Endothelial cell of umbilical vein (primary cell): ENCODE data around the gene PSMD3. TPM values are rescaled to one million over a fixed set of nuclear protein-coding genes. Genes with fewer than 3 reads are reported as not detected.

Experiments
- BruUV-seq: library from RNA; stranded (reverse); fragments of 400-500 nt; replicated peaks from 2 replicates; lab custom pipeline; 2021; lab: Mats Ljungman, UMichigan
- CTCF ChIA-PET: fragments of 300-600, 350-600 bp; sonication (Branson Sonifier 250); formaldehyde crosslinking; loops from one replicate; lab custom pipeline; 2021; ENCODE audit warnings: antibody characterized with exemption, inconsistent platforms; lab: Charles Lee
- POLR2A ChIA-PET: fragments of 300-600, 350-600 bp; sonication (Branson Sonifier 250); formaldehyde crosslinking; loops from one replicate; lab custom pipeline; 2021; ENCODE audit warnings: antibody characterized with exemption, inconsistent platforms; lab: Charles Lee
- DNase-seq: peaks from one replicate; pipeline ENCODE4 v3.0.0-alpha.2; 2011; ENCODE audit warnings: low read depth, low spot score
- FAIRE-seq: peaks from 2 replicates; lab custom pipeline; 2011; peaks lifted over from hg19 to GRCh38; lab: Jason Lieb, UNC
- H2AFZ ChIP-seq: 2 replicates; pipeline ENCODE4 v1.6.0; 2012; ENCODE audit warnings: low read depth, low read length, control low read depth, inconsistent platforms
- H3K27ac ChIP-seq: 2 replicates; pipeline ENCODE4 v1.5.1; 2011; ENCODE audit warnings: low read depth, mild to moderate bottlenecking, control low read depth, low read length, moderate library complexity; ENCODE audit not compliant: insufficient read depth
- H3K27me3 ChIP-seq, 2 experiments: 2 replicates each; pipeline versions ENCODE4 v1.6.0 to v1.6.1; 2011; ENCODE audit warnings: low read length in 2 of 2, mixed read lengths in 1 of 2; ENCODE audit not compliant: control insufficient read depth in 2 of 2, insufficient read depth in 2 of 2
- H3K36me3 ChIP-seq, 2 experiments: 2 replicates in 1 of 2; 3 replicates in 1 of 2; pipeline ENCODE4 v1.5.1; 2011; ENCODE audit warnings: low read length in 2 of 2, mild to moderate bottlenecking in 1 of 2, moderate library complexity in 1 of 2; ENCODE audit not compliant: control insufficient read depth in 2 of 2, insufficient read depth in 2 of 2; ENCODE audit errors: extremely low read depth in 1 of 2
- H3K4me1 ChIP-seq: 3 replicates; pipeline ENCODE4 v1.5.1; 2011; ENCODE audit warnings: mild to moderate bottlenecking, low read length; ENCODE audit not compliant: control insufficient read depth, insufficient read depth; ENCODE audit errors: extremely low read depth
- H3K4me2 ChIP-seq: 2 replicates; pipeline ENCODE4 v1.6.1; 2011; ENCODE audit warnings: low read length, control low read depth, mixed read lengths; ENCODE audit not compliant: insufficient read depth
- H3K4me3 ChIP-seq, 3 experiments: fragments of 200-600 bp in 1 of 3; sonication (generic), shearing (Covaris generic) in 1 of 3; replicated peaks in 1 of 3; 2 replicates each; pipeline ENCODE4 v1.5.1; 2011 to 2016; ENCODE audit warnings: control low read depth in 3 of 3, low read length in 3 of 3, mild to moderate bottlenecking in 2 of 3, inconsistent platforms in 1 of 3, low read depth in 1 of 3, moderate library complexity in 1 of 3; ENCODE audit not compliant: insufficient read depth in 1 of 3
- H3K79me2 ChIP-seq: 2 replicates; pipeline ENCODE4 v1.6.0; 2012; ENCODE audit warnings: low read length, inconsistent platforms; ENCODE audit not compliant: control insufficient read depth, insufficient read depth
- H3K9ac ChIP-seq: replicated peaks from 2 replicates; pipeline ENCODE3; 2011; ENCODE audit warnings: low read length, control low read depth; ENCODE audit not compliant: insufficient read depth; ENCODE audit errors: extremely low read depth
- H3K9me1 ChIP-seq: replicated peaks from 3 replicates; pipeline ENCODE4 v1.6.0; 2011; ENCODE audit warnings: mild to moderate bottlenecking, low read length; ENCODE audit not compliant: control insufficient read depth, insufficient read depth; ENCODE audit errors: extremely low read depth
- H3K9me3 ChIP-seq: replicated peaks from 2 replicates; pipeline ENCODE4 v1.5.1; 2012; ENCODE audit warnings: low read length, inconsistent platforms; ENCODE audit not compliant: control insufficient read depth, insufficient read depth
- H4K20me1 ChIP-seq: replicated peaks from 2 replicates; pipeline ENCODE3; 2011; ENCODE audit warnings: mild to moderate bottlenecking, low read length; ENCODE audit not compliant: control insufficient read depth, insufficient read depth; ENCODE audit errors: extremely low read depth
- CTCF ChIP-seq, 2 donors: IDR thresholded peaks; 1 replicate in 1 of 2; 2 replicates in 1 of 2; pipeline ENCODE4 v1.5.1; 2011; ENCODE audit warnings: low read length in 2 of 2, mild to moderate bottlenecking in 2 of 2, moderate library complexity in 2 of 2, control low read depth in 1 of 2, inconsistent platforms in 1 of 2, low read depth in 1 of 2; ENCODE audit not compliant: insufficient read depth in 1 of 2; ENCODE audit errors: extremely low read depth in 1 of 2
- EZH2 ChIP-seq: IDR thresholded peaks from 2 replicates; pipeline ENCODE4 v1.6.1; 2012; ENCODE audit warnings: borderline replicate concordance, low read depth, mild to moderate bottlenecking, moderate library complexity, low read length, inconsistent platforms; ENCODE audit not compliant: severe bottlenecking
- FOS ChIP-seq: IDR thresholded peaks from 2 replicates; pipeline ENCODE4 v1.6.1; 2011; ENCODE audit warnings: mild to moderate bottlenecking, low read length, moderate library complexity, borderline replicate concordance; ENCODE audit not compliant: insufficient read depth
- GATA2 ChIP-seq: IDR thresholded peaks from 2 replicates; pipeline ENCODE4 v1.7.0; 2011; ENCODE audit warnings: low read depth, mild to moderate bottlenecking, moderate library complexity, mixed read lengths, low read length; ENCODE audit not compliant: insufficient read length, insufficient read depth
- JUN ChIP-seq: IDR thresholded peaks from 2 replicates; pipeline ENCODE4 v1.6.1; 2011; ENCODE audit warnings: borderline replicate concordance, low read depth; ENCODE audit not compliant: insufficient read length, insufficient read depth
- MAX ChIP-seq: IDR thresholded peaks from 2 replicates; pipeline ENCODE4 v1.6.1; 2011; ENCODE audit not compliant: insufficient read depth, insufficient read length
- MYC ChIP-seq: IDR thresholded peaks from one replicate; pipeline ENCODE4 v1.6.1; 2011; ENCODE audit warnings: mild to moderate bottlenecking, low read depth, low read length
- POLR2A ChIP-seq: IDR thresholded peaks from 2 replicates; pipeline ENCODE4 v1.6.1; 2012; ENCODE audit warnings: low read depth, mild to moderate bottlenecking, control low read depth, low read length
- POLR2AphosphoS5 ChIP-seq: IDR thresholded peaks from 2 replicates; pipeline ENCODE4 v1.6.1; 2012; ENCODE audit warnings: low read depth, mild to moderate bottlenecking, control low read depth, low read length, moderate library complexity; ENCODE audit not compliant: insufficient read depth
- dilution Hi-C: fragments of 300-500 bp; cut with MboI; formaldehyde crosslinking; loops from one replicate; pipeline ENCODE4 v1.15.0; 2019; ENCODE audit warnings: low sequenced_read_pairs; ENCODE audit not compliant: extremely low pct_ligation_motif_present
- intact Hi-C: fragments of 100-400 bp; cut with micrococcal nuclease; formaldehyde crosslinking; loops from one replicate; pipeline ENCODE4 v1.10.0; 2022
- polyA plus RNA-seq, 4 experiments: library from polyadenylated mRNA; depleted of rRNA in 3 of 4; stranded (reverse) in 3 of 4; unstranded in 1 of 4; fragments of >200 nt; gene quantifications; 2 replicates each; pipeline versions ENCODE4 v1.2.1 to v1.2.3, GENCODE V29; 2011 to 2012; ENCODE audit warnings: missing spikeins in 1 of 4
- total RNA-seq: library from RNA; stranded (reverse); gene quantifications from 2 replicates; pipeline ENCODE4 v1.2.3, GENCODE V29; 2021

PSMD3 gene
- total and polyA plus RNA-seq, 2 donors (not counting 3 experiments of a cell fraction or from before 2014, with no cell fraction given) = 120 to 136 TPM

- Histone ChIP-seq H3K36me3 (no peaks in the 10 kb centered on the region), H3K79me2 (no peaks in the 10 kb centered on the region), H3K27ac (no peak overlapping the region), H3K4me1 (peaks cover 5% of the 10 kb centered on the region), H3K27me3 (peaks cover 0 to 2% of the 10 kb centered on the region in 2 experiments), H2AFZ (no peak overlapping the region), H4K20me1 (no peaks in the 10 kb centered on the region), H3K9ac (no peak overlapping the region), H3K4me2 (no peak overlapping the region), H3K9me1 (no peaks in the 10 kb centered on the region), H3K4me3 (no peak overlapping the region), H3K9me3 (no peaks in the 10 kb centered on the region)
- no TSS peak for BruUV-seq
- no peak for FAIRE-seq
- no peak for TF ChIP-seq JUN
- no peak for TF ChIP-seq FOS
- TF ChIP-seq POLR2A = no peak
- no peak for TF ChIP-seq MYC
- no peak for TF ChIP-seq CTCF (IDR thresholded peaks at IDR 0.05; ENCODE audit: extremely low read depth in 1 of 2, insufficient read depth in 1 of 2, low read depth in 1 of 2, low read length in 2 of 2)
- no peak for TF ChIP-seq MAX
- no peak for TF ChIP-seq EZH2
- no peak for TF ChIP-seq POLR2AphosphoS5
- TF ChIP-seq GATA2 = no peak
- ChIA-PET POLR2A (interaction anchor here (0.5 kb wide), 1 partner anchor 205 kb away, joined by 7 read pairs; no protein-coding TSS in a partner anchor), CTCF (interaction anchor here (0.9 to 1.4 kb wide), 3 partner anchors 9 to 31 kb away, joined by 3 to 9 read pairs (median 4); no protein-coding TSS in a partner anchor)
- intact Hi-C loops = no loop called here
- dilution Hi-C loops = no loop called here
- no peak for DNase-seq
These were observed 41.5 kb upstream of the PSMD3 start for GRCh38 chr17:39939106-39939505.
